Measurements from ENCODE around the gene LHX4.

Gene LHX4

GRCh38 chr1:180247061-180247460, 17.0 kb downstream of the LHX4 start:
- no peak for TF ChIP-seq CTCF (IDR thresholded peaks at IDR 0.05; ENCODE audit: extremely low read depth, missing control alignments)
- DNase-seq (ENCODE audit: low spot score), result no peak

GRCh38 chr1:180247580-180247979, 17.5 kb downstream of the LHX4 start:
- DNase-seq (ENCODE audit: low spot score), result no peak
- TF ChIP-seq CTCF (IDR thresholded peaks at IDR 0.05; ENCODE audit: extremely low read depth, missing control alignments), result no peak

- TF ChIP-seq CTCF (IDR thresholded peaks at IDR 0.05; ENCODE audit: extremely low read depth, missing control alignments), result no peak
- no peak for DNase-seq (ENCODE audit: low spot score)
Observed at GRCh38 chr1:180248176-180248575, 18.1 kb downstream of the LHX4 start.

GRCh38 chr1:180248731-180249681, 18.9 kb downstream of the LHX4 start:
- no peak for TF ChIP-seq CTCF (IDR thresholded peaks at IDR 0.05; ENCODE audit: extremely low read depth, missing control alignments)
- DNase-seq (ENCODE audit: low spot score), result no peak

GRCh38 chr1:180249725-180250498, 19.8 kb downstream of the LHX4 start:
- no peak for DNase-seq (ENCODE audit: low spot score)
- no peak for TF ChIP-seq CTCF (IDR thresholded peaks at IDR 0.05; ENCODE audit: extremely low read depth, missing control alignments)

- TF ChIP-seq CTCF (IDR thresholded peaks at IDR 0.05; ENCODE audit: extremely low read depth, missing control alignments), result no peak
- no peak for DNase-seq (ENCODE audit: low spot score)
Observed at GRCh38 chr1:180250499-180250770, 20.4 kb downstream of the LHX4 start.

- no peak for TF ChIP-seq CTCF (IDR thresholded peaks at IDR 0.05; ENCODE audit: extremely low read depth, missing control alignments)
- no peak for DNase-seq (ENCODE audit: low spot score)
Observed at GRCh38 chr1:180250883-180251509, 20.9 kb downstream of the LHX4 start.
